Measurements from ENCODE around the gene NR3C1. TPM values are rescaled to one million over a fixed set of nuclear protein-coding genes. Genes with fewer than 3 reads are reported as not detected.
A peak's percentile ranks its signal among the peaks of the same experiment; 100 is the strongest.

The NR3C1 gene
- total and polyA plus RNA-seq, 2 donors (not counting 1 experiment from before 2014, with no cell fraction given) = 17.6 to 218 TPM

GRCh38 chr5:143314659-143315058 is 88.8 kb downstream of the NR3C1 start:
- Mint-ChIP-seq H3K27me3 (no peaks in the 10 kb centered on the region), H3K27ac (no peak overlapping the region), H3K4me3 (peak overlapping the region; percentile 1), H3K4me1 (peaks cover 62% of the 10 kb centered on the region), H3K9me3 (ENCODE audit: insufficient read depth) (no peaks in the 10 kb centered on the region)
- Histone ChIP-seq H3K4me2 (replicated peaks; ENCODE audit: low read depth, low read length, poor library complexity, severe bottlenecking) (peak overlapping the region; percentile 8), H3K4me1 (ENCODE audit: control insufficient read depth in 2 of 2, insufficient read depth in 2 of 2, low read length in 2 of 2) (peaks cover 12 to 23% of the 10 kb centered on the region in 2 donors), H4K20me1 (ENCODE audit: control insufficient read depth, insufficient read depth, low read length, poor library complexity, severe bottlenecking) (peaks cover 54% of the 10 kb centered on the region), H3K27ac (ENCODE audit: low read length in 2 of 2) (peak overlapping the region in 1 of 2 donors; percentile 61), H3K9me3 (ENCODE audit: control extremely low read depth in 1 of 3, control insufficient read depth in 2 of 3, insufficient read depth in 1 of 3, low read length in 2 of 3) (no peaks in the 10 kb centered on the region), H3K9ac (ENCODE audit: low read length) (no peak overlapping the region), H3K79me2 (ENCODE audit: control insufficient read depth, insufficient read depth, low read length) (peaks cover 55% of the 10 kb centered on the region), H3K27me3 (replicated peaks in 1 of 4; ENCODE audit: control extremely low read depth in 1 of 4, control insufficient read depth in 3 of 4, insufficient read depth in 4 of 4, low read length in 3 of 4) (no peaks in the 10 kb centered on the region), H3K36me3 (replicated peaks in 1 of 2; ENCODE audit: control extremely low read depth in 1 of 2, control insufficient read depth in 1 of 2, extremely low read depth in 1 of 2, insufficient read depth in 2 of 2, low read length in 1 of 2) (peaks cover under 1 to 39% of the 10 kb centered on the region in 2 experiments), H3K4me3 (ENCODE audit: control extremely low read depth in 1 of 5, extremely low read depth in 1 of 5, insufficient read depth in 1 of 5, low read depth in 2 of 5, low read length in 4 of 5) (no peak overlapping the region), H2AFZ (ENCODE audit: insufficient read depth, low read depth, low read length, poor library complexity, severe bottlenecking) (no peak overlapping the region)
- DNase-seq (no peak), ATAC-seq (ENCODE audit: low read depth) (no peak)
- ChIA-PET POLR2A (no interaction called here), CTCF (interaction anchor here (1.4 kb wide), 1 partner anchor 77 kb away, joined by 3 read pairs; no protein-coding TSS in a partner anchor)
- TF ChIP-seq EZH2 (IDR thresholded peaks at IDR 0.05; ENCODE audit: borderline replicate concordance, insufficient read depth, low read depth, low read length, poor library complexity, severe bottlenecking) (no peak), CTCF (IDR thresholded peaks at IDR 0.05) (no peak)
- intact Hi-C loops (cut with micrococcal nuclease) = loop anchor here (5.0 kb wide), 2 partner anchors 38 to 88 kb away; partner anchors contain the start of gene NR3C1

GRCh38 chr5:143314099-143314498 is 89.4 kb downstream of the NR3C1 start:
- H3K36me3 ChIP-seq (replicated peaks in 1 of 2; ENCODE audit: control extremely low read depth in 1 of 2, control insufficient read depth in 1 of 2, extremely low read depth in 1 of 2, insufficient read depth in 2 of 2, low read length in 1 of 2) = peaks cover 0 to 45% of the 10 kb centered on the region in 2 experiments
- no CpG with 5 or more reads among the region's 1 CpG for WGBS (ENCODE audit: insufficient coverage)
- peak overlapping the region; percentile 14 for H3K9ac ChIP-seq (ENCODE audit: low read length)
- H3K4me1 ChIP-seq (ENCODE audit: control insufficient read depth in 2 of 2, insufficient read depth in 2 of 2, low read length in 2 of 2) = peaks cover 12 to 23% of the 10 kb centered on the region in 2 donors
- H3K27me3 ChIP-seq (replicated peaks in 1 of 4; ENCODE audit: control extremely low read depth in 1 of 4, control insufficient read depth in 3 of 4, insufficient read depth in 4 of 4, low read length in 3 of 4) = no peaks in the 10 kb centered on the region
- Mint-ChIP-seq H3K27me3 (no peaks in the 10 kb centered on the region), H3K27ac (no peak overlapping the region), H3K4me3 (peak overlapping the region; percentile 29), H3K9me3 (ENCODE audit: insufficient read depth) (no peaks in the 10 kb centered on the region), H3K4me1 (peaks cover 58% of the 10 kb centered on the region)
- H2AFZ ChIP-seq (ENCODE audit: insufficient read depth, low read depth, low read length, poor library complexity, severe bottlenecking) = no peak overlapping the region
- no peak for TF ChIP-seq EZH2 (IDR thresholded peaks at IDR 0.05; ENCODE audit: borderline replicate concordance, insufficient read depth, low read depth, low read length, poor library complexity, severe bottlenecking)
- no peak for TF ChIP-seq CTCF (IDR thresholded peaks at IDR 0.05)
- H4K20me1 ChIP-seq (ENCODE audit: control insufficient read depth, insufficient read depth, low read length, poor library complexity, severe bottlenecking) = peaks cover 48% of the 10 kb centered on the region
- peak overlapping the region; percentile 28 to 61 for H3K27ac ChIP-seq (ENCODE audit: low read length in 2 of 2)
- peak overlapping the region; percentile 8 for H3K4me2 ChIP-seq (replicated peaks; ENCODE audit: low read depth, low read length, poor library complexity, severe bottlenecking)
- intact Hi-C loops (cut with micrococcal nuclease) = no loop called here
- H3K79me2 ChIP-seq (ENCODE audit: control insufficient read depth, insufficient read depth, low read length) = peaks cover 53% of the 10 kb centered on the region
- POLR2A ChIA-PET = interaction anchor here (0.7 kb wide), 1 partner anchor 107 kb away, joined by 12 read pairs; no protein-coding TSS in a partner anchor
- ATAC-seq (ENCODE audit: low read depth) (no peak), DNase-seq (no peak)
- CTCF ChIA-PET = interaction anchor here (0.7 to 1.4 kb wide), 3 partner anchors 78 to 515 kb away, joined by 3 to 4 read pairs (median 3); no protein-coding TSS in a partner anchor
- H3K9me3 ChIP-seq (ENCODE audit: control extremely low read depth in 1 of 3, control insufficient read depth in 2 of 3, insufficient read depth in 1 of 3, low read length in 2 of 3) = no peaks in the 10 kb centered on the region
- H3K4me3 ChIP-seq (ENCODE audit: control extremely low read depth in 1 of 5, extremely low read depth in 1 of 5, insufficient read depth in 1 of 5, low read depth in 2 of 5, low read length in 4 of 5) = no peak overlapping the region
